WI38 (cell line): ENCODE results near the gene HOXA11.

Source experiments
- H3K4me3 ChIP-seq: 2 replicates; pipeline ENCODE4 v1.5.1; 2011; ENCODE audit warnings: low read depth, mild to moderate bottlenecking, control low read depth, low read length
- TF ChIP-seq, protein P1 (sequence below): IDR thresholded peaks from 2 replicates; pipeline ENCODE4 v1.5.1; 2012; ENCODE audit warnings: low read depth, mild to moderate bottlenecking, control low read depth, low read length

The HOXA11 gene

DNA sequence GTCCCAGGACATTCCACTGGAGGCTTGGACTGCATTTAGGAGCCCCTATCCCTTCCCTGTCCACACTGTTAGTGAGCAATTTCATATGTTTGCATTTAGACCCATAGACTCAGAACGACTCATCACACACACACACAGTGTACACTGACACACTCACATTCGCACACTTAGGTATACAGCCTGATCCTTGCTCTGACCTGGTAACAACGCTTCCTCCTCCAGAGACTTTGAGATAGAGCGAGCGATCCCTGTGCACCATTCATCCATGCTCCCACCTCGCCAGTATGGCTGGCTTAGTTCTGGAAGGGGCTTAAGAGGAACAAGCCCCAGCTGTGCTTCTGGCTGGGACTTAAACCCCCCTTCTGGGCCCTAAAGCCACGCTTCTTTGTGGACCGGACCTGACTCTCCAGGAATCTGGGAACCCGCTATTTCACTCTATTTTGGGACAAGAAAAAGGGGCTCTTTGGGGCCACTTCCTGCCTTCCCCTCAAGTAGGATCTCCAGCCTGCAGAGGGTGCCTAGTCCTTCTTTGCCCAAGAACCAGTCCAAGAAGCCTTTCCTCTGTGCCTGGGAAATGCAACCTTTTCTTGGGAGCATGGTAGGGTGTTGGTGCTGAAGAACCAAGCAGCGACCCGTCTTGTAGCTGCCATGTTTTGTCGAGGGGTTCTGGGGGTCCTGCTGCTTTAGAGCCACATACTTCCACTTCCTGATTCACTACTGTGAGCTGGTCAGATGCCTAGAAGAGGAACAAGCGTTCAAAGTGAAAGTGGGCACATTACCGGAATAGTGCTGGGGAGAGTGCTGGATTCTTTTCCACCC, 15.9 kb upstream of the HOXA11 start:
- no peak overlapping the region for H3K4me3 ChIP-seq
- TF ChIP-seq, protein P1, sequence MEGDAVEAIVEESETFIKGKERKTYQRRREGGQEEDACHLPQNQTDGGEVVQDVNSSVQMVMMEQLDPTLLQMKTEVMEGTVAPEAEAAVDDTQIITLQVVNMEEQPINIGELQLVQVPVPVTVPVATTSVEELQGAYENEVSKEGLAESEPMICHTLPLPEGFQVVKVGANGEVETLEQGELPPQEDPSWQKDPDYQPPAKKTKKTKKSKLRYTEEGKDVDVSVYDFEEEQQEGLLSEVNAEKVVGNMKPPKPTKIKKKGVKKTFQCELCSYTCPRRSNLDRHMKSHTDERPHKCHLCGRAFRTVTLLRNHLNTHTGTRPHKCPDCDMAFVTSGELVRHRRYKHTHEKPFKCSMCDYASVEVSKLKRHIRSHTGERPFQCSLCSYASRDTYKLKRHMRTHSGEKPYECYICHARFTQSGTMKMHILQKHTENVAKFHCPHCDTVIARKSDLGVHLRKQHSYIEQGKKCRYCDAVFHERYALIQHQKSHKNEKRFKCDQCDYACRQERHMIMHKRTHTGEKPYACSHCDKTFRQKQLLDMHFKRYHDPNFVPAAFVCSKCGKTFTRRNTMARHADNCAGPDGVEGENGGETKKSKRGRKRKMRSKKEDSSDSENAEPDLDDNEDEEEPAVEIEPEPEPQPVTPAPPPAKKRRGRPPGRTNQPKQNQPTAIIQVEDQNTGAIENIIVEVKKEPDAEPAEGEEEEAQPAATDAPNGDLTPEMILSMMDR, result no peak

DNA sequence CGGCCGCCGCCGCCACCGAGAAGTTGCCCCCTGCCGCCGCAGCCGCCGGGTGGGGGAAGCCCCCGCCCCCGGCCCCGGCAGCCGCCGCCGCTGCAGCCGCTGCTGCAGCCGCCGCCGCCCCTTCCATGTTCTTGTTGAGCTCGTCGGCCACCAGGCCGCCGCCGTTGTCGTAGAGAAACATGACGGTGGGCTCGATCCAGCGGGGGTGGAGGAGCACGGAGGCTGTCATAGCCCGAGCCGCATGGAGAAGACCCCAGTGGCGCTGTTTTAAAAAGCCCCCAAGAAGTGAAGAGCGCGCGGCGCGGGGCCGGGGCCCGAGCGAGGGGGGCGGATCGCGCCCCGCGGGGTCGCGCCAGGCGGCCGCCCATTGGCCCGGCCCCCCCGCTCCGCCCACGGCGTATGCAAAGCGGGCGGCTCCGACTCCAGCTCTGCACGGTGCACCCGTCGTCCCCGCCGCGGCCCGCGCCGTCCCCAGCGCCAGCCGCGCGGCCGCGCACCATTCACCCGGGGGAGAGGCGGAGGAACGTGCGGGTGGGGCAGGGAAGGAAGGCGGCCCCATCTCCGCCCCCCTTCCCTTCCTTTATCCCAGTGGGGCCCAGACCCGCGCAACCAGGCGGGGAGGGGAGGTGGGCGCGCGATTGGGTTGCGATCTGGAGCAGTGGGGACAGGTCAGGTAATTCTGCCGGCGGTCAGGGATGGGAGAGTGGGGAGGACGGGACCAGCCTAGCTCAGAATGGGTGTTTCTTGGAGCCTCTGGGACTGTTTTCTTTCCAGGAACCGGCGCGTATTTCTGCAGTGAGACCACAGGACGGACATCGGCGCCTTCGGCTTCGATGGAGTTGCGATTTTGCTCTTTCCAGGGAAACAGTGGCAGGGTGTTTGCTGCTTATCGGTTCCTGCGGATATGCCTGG, 15.1 kb upstream of the HOXA11 start, which contains the start of gene HOXA13:
TSS of gene HOXA13 (minus strand) at position 243 of the 912 bp plus-strand sequence. CDS start at position 229, 14 bp downstream.
- 0 out of 2 replicates have a peak within 1 kb of the TSS, but pooled peaks have one; percentile 10 for H3K4me3 ChIP-seq
- TF ChIP-seq, protein P1, result no peak

DNA sequence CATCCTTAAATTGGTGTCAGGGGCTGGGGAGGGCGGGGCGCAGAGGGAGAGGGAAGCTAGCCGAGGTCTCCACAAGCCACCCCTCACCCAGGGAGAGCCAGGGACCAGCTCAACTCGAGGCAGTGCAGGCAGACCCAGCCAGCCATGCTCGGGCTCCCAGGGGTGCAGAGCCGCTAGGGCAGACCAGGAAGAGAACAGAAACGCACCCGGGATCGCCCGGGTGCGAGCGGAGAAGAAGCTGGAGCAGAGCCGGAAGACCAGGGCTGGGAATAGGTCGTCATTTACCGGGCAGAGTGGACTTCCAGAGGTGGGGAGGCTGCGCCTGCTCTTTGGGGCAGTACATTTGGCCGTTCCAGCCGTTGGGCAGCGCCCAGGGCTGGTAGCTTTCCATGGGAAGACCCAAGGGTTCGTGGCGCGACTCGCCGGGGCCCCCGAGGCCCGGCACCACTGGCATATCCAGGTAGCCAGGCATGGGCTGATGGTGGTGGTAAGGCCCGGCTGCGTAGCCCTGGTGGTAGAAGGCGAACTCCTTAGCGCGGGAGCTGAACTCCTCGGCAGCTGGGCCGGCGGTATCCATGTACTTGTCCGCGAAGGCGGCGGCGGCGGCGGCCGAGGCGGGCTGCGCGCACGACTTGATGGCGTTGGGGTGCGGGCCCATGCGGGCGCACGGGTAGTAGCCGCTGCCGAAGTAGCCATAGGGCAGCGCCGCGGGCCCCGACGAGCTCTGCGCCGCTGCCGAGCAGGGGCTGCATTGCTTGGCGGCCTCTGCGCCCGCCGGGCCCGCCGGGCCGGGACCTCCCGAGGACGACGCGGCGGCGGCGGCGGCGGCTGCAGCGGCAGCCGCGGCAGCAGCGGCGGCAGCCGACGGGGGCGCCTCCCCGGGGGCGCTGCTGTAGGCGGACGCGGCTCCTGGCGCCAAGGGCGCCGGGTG, 14.1 kb upstream of the HOXA11 start:
- TF ChIP-seq, protein P1, result no peak
- no peak overlapping the region for H3K4me3 ChIP-seq

DNA sequence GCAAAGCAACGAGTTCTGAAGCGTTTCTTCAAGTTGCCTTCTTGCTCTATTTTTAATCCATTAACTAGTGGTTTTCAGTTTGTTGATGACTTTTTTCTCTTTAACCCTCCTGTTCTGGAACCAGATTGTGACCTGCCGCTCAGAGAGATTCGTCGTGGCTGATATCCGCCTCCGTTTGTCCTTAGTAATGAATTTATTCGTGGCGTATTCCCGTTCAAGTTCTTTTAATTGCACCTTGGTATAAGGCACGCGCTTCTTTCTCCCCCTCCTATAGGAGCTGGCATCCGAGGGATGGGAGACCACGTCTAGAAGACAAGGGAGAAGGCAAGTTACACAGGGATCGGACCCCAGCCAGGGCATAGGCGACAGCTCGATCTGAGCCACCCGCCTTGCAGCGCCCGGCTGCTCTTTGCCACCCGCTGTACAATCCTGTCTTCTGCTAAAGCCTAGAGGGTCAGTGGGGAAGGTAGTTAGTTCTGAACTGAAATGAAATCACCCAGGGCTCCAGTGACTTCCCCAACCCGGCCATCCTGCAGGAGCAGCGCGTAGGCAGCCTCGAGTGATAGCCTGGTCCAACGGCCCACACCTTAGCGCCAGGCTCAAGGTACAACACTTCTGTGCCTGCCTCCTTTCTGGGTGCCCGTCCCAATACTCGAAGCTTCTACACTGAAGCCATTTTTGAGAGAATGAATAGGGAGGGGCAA, 13.3 kb upstream of the HOXA11 start:
- H3K4me3 ChIP-seq, result no peak overlapping the region
- TF ChIP-seq, protein P1, result no peak

DNA sequence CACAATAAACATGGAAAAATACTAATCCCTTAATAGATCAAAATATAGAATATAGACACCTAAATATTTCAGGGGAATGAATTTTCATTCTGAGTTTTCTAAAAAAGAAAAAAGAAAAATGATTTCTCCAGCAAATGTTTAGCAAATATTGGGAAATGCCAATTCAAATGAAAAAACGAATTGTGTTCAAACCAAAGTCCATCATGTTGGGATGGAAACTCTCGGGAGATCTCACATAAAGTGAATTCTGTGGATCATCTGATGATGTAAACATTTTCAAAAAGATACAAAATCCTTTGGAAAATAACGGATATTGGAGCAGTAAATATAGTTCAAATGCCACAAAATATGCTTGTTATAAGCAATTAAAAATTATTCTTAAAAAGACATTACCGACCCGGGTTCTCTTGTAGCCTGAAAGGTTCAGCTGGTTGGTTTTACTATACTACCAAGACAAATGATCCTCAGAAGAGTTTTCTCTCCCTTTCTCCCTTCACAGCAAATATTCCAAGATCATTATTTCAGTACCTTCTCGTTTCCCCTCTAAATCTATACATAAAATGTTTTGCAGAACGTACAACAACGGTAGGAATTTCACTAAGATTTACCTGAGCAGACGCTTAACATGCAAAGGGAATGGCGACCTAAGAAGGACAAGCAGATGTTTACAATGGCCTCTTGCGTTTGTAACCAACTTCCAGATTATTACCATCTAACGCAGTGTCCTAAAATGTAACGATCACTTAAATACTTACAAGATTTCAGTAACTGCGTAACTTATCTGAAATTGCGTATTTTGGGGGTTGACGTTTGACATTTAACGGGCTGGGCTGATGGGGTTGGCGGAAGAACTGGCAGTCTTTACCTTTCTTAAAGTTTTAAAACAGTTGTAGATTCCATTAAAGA, 12.4 kb upstream of the HOXA11 start:
- H3K4me3 ChIP-seq, result no peak overlapping the region
- TF ChIP-seq, protein P1, result no peak
